ENCODE measurements around the gene MTHFD2L.
"Not testable (repeated sequence)": the region's sequence is repeated elsewhere in the genome, so short reads cannot be mapped to it uniquely, and the experiment has no call there.

The MTHFD2L gene

DNA sequence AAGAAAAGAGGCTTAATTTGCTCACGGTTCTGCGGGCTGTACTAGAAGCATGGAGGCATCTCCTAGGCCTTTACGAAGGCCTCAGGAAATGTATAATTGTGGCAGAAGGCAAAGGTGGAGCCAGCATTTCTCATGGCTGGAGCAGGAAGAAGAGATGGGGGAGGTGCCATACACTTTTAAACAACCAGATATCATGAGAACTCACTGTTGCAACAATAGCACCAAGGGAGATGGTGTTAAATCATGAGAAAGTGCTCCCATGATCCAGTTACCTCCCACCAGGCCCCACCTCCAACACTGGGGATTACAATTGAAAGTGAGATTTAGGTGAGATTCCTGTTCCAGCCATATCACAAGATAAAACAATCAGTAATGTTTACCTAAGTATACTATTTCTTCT lies 45.5 kb downstream of the MTHFD2L start:
- no peak for DNase-seq (ENCODE audit: low read depth)
- TF ChIP-seq, protein P1, sequence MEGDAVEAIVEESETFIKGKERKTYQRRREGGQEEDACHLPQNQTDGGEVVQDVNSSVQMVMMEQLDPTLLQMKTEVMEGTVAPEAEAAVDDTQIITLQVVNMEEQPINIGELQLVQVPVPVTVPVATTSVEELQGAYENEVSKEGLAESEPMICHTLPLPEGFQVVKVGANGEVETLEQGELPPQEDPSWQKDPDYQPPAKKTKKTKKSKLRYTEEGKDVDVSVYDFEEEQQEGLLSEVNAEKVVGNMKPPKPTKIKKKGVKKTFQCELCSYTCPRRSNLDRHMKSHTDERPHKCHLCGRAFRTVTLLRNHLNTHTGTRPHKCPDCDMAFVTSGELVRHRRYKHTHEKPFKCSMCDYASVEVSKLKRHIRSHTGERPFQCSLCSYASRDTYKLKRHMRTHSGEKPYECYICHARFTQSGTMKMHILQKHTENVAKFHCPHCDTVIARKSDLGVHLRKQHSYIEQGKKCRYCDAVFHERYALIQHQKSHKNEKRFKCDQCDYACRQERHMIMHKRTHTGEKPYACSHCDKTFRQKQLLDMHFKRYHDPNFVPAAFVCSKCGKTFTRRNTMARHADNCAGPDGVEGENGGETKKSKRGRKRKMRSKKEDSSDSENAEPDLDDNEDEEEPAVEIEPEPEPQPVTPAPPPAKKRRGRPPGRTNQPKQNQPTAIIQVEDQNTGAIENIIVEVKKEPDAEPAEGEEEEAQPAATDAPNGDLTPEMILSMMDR (IDR thresholded peaks at IDR 0.05; ENCODE audit: insufficient read depth, low read depth, low read length, missing control alignments), result no peak
- no peak overlapping the region for H3K4me3 ChIP-seq (ENCODE audit: low read length)

DNA sequence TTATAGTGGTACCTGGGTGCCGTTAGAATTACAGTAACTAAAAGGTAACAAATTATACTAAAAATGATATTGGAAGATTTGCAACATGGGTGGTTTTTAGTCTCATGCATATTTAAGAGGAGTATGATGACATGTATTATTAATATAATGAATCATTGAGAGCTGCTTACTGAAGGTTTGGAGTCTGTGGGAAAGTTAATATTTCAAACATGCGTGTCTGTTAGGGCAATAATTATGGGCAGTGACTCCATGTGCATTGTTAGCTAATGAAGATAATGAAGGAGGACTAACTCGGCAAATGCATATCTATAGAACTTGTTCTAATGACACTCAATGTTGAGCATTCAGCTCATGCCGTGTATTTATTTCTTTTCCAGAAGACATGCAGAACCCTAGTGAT lies 47.1 kb downstream of the MTHFD2L start:
- TF ChIP-seq, protein P1 (IDR thresholded peaks at IDR 0.05; ENCODE audit: insufficient read depth, low read depth, low read length, missing control alignments), result no peak
- DNase-seq (ENCODE audit: low read depth), result no peak
- no peak overlapping the region for H3K4me3 ChIP-seq (ENCODE audit: low read length)

DNA sequence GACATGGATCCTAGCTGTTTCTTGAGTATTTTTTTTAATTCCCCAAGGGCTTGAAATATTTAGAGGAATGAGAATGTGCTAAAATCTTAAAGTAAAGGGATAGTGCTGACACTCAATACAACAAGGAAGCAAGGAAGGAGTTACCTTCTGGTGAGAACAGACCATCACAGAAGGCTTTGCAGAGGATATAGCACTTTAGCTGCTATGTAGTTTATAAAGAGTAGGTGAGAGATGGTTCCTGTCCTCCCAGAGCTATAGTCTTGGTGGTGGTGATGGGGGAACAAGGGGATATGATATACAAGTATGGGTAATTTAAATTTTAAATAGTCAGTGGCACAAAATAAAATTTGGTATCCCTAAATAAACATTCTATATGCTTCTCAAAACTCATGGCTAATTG lies 47.6 kb downstream of the MTHFD2L start:
- DNase-seq (ENCODE audit: low read depth), result no peak
- no peak overlapping the region for H3K4me3 ChIP-seq (ENCODE audit: low read length)
- TF ChIP-seq, protein P1 (IDR thresholded peaks at IDR 0.05; ENCODE audit: insufficient read depth, low read depth, low read length, missing control alignments), result no peak

GRCh38 chr4:74206088-74206825 lies 48.3 kb downstream of the MTHFD2L start:
- H3K4me3 ChIP-seq (ENCODE audit: low read length), result no peak overlapping the region
- no peak for DNase-seq (ENCODE audit: low read depth)
- TF ChIP-seq, protein P1 (IDR thresholded peaks at IDR 0.05; ENCODE audit: insufficient read depth, low read depth, low read length, missing control alignments), result no peak

DNA sequence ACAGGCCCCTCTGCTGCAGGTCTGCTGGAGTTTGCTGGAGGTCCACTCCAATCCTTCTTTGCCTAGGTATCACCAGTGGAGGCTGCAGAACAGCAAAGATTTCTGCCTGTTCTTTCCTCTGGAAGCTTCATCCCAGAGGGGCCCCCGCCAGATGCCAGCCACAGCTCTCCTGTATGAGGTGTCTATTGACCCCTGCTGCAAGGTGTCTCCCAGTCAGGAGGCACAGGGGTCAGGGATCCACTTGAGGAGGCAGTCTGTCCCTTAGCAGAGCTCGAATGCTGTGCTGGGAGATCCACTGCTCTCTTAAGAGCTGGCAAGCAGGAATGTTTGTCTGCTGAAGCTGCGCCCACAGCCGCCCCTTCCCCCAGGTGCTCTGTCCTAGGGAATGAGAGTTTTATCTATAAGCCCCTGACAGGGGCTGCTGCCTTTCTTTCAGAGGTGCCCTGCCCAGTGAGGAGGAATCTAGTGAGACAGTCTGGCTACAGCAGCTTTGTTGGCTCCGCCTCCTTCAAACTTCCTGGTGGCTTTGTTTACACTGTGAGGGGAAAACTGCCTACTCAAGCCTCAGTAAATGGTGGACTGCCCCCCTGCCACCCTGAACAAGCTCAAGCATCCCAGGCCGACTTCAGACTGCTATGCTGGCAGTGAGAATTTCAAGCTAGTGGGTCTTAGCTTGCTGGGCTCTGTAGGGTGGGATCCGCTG lies 56.7 kb downstream of the MTHFD2L start:
- not testable (repeated sequence) for DNase-seq (ENCODE audit: low read depth); H3K4me3 ChIP-seq (ENCODE audit: low read length)

GRCh38 chr4:74215236-74215635 lies 57.3 kb downstream of the MTHFD2L start:
- DNase-seq (ENCODE audit: low read depth); H3K4me3 ChIP-seq (ENCODE audit: low read length): not testable (repeated sequence)

- peak; percentile 51 for DNase-seq (ENCODE audit: low read depth)
- TF ChIP-seq, protein P1 (IDR thresholded peaks at IDR 0.05; ENCODE audit: insufficient read depth, low read depth, low read length, missing control alignments), result no peak
Observed at GRCh38 chr4:74217365-74217764, 59.4 kb downstream of the MTHFD2L start.

GRCh38 chr4:74218201-74218600 lies 60.3 kb downstream of the MTHFD2L start:
- no peak overlapping the region for H3K4me3 ChIP-seq (ENCODE audit: low read length)
- TF ChIP-seq, protein P1 (IDR thresholded peaks at IDR 0.05; ENCODE audit: insufficient read depth, low read depth, low read length, missing control alignments), result no peak
- peak; percentile 81 for DNase-seq (ENCODE audit: low read depth)

More at GRCh38 chr4:74217365-74217764, 59.4 kb downstream of the MTHFD2L start:
- no peak overlapping the region for H3K4me3 ChIP-seq (ENCODE audit: low read length)
